ENCODE data around the gene WDR33.

The WDR33 gene

DNA sequence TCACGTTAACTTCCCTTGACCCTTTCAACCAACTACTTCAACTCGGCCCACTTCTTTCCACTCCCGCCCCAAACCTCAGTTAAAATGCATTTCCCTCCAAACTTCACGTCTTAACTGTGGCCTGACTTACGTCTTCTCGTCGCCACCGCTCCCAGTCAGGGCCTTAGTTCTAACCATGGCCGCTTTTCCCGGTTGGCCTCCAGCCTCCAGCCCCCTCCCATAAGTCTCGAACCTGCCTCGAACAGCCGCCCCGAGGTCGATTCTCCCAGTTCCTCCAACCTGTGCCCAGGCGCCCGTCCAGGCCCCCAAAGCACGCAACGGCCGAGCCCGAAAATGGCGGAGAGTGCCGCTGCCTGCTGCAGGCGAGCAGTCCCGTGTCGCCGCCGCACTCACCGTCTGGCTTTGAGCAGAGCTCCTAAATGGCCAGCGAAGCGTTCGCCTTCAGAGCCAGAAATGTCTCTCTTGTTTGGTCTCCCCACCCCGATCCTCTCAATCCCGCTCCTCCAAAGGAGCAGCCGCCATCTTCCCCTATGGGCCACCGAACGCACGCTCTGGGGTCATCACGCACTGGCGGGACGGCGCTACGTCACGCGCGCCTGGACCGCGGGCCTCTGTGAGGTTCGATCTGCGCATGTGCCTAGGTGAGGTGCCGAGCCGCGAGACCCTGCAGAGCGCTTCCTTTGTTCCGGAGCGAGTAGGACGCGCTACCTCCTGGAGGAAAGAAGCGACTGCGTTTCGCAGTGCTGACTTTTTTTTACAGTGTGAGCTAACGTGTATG lies at the start of gene WDR33:
Gene WDR33 (minus strand): TSS at position 553 of the 778 bp plus-strand sequence. CDS start 40,190 bp downstream, outside the sequence.
- Histone ChIP-seq H3K27me3 (ENCODE audit: insufficient read depth, insufficient read length) (no peaks in the 10 kb centered on the region), H3K9me3 (ENCODE audit: insufficient read depth, low read length) (no peaks in the 10 kb centered on the region), H3K9ac (ENCODE audit: insufficient read length, low read depth) (peak within 1 kb of the TSS; percentile 92), H3K4me3 (ENCODE audit: insufficient read length, low read depth) (peak within 1 kb of the TSS; percentile 93), H3K36me3 (ENCODE audit: insufficient read depth, insufficient read length, low read length) (no peaks in the 10 kb centered on the region), H3K4me1 (ENCODE audit: insufficient read depth, insufficient read length) (no peaks in the 10 kb centered on the region)
- DNase-seq (ENCODE audit: low read depth, low spot score): peak; percentile 94
- TF ChIP-seq SUZ12 (IDR thresholded peaks at IDR 0.05; ENCODE audit: extremely low read depth, insufficient read depth, insufficient read length) (no peak), YY1 (IDR thresholded peaks at IDR 0.05; ENCODE audit: insufficient read depth, insufficient read length) (peak; percentile 79), ZNF274 (IDR thresholded peaks at IDR 0.05; ENCODE audit: low read depth, low read length) (no peak)

GRCh38 chr2:127860130-127860529 lies 49.2 kb upstream of the WDR33 start:
- Histone ChIP-seq H3K36me3 (ENCODE audit: insufficient read depth, insufficient read length, low read length) (peaks cover 37% of the 10 kb centered on the region), H3K9ac (ENCODE audit: insufficient read length, low read depth) (no peak overlapping the region), H3K27me3 (ENCODE audit: insufficient read depth, insufficient read length) (no peaks in the 10 kb centered on the region), H3K4me1 (ENCODE audit: insufficient read depth, insufficient read length) (peaks cover 5% of the 10 kb centered on the region), H3K9me3 (ENCODE audit: insufficient read depth, low read length) (no peaks in the 10 kb centered on the region), H3K4me3 (ENCODE audit: insufficient read length, low read depth) (no peak overlapping the region)
- TF ChIP-seq SUZ12 (IDR thresholded peaks at IDR 0.05; ENCODE audit: extremely low read depth, insufficient read depth, insufficient read length): no peak
- no peak for DNase-seq (ENCODE audit: low read depth, low spot score)

- Histone ChIP-seq H3K36me3 (ENCODE audit: insufficient read depth, insufficient read length, low read length) (peaks cover 33% of the 10 kb centered on the region), H3K4me1 (ENCODE audit: insufficient read depth, insufficient read length) (peaks cover 5% of the 10 kb centered on the region), H3K4me3 (ENCODE audit: insufficient read length, low read depth) (no peak overlapping the region), H3K27me3 (ENCODE audit: insufficient read depth, insufficient read length) (no peaks in the 10 kb centered on the region), H3K9me3 (ENCODE audit: insufficient read depth, low read length) (no peaks in the 10 kb centered on the region), H3K9ac (ENCODE audit: insufficient read length, low read depth) (peak overlapping the region; percentile 26)
- TF ChIP-seq ZNF274 (IDR thresholded peaks at IDR 0.05; ENCODE audit: low read depth, low read length): no peak
- TF ChIP-seq SUZ12 (IDR thresholded peaks at IDR 0.05; ENCODE audit: extremely low read depth, insufficient read depth, insufficient read length): no peak
- TF ChIP-seq YY1 (IDR thresholded peaks at IDR 0.05; ENCODE audit: insufficient read depth, insufficient read length): no peak
- peak; percentile 47 for DNase-seq (ENCODE audit: low read depth, low spot score)
Measured at GRCh38 chr2:127859712-127860085, 48.7 kb upstream of the WDR33 start.

DNA sequence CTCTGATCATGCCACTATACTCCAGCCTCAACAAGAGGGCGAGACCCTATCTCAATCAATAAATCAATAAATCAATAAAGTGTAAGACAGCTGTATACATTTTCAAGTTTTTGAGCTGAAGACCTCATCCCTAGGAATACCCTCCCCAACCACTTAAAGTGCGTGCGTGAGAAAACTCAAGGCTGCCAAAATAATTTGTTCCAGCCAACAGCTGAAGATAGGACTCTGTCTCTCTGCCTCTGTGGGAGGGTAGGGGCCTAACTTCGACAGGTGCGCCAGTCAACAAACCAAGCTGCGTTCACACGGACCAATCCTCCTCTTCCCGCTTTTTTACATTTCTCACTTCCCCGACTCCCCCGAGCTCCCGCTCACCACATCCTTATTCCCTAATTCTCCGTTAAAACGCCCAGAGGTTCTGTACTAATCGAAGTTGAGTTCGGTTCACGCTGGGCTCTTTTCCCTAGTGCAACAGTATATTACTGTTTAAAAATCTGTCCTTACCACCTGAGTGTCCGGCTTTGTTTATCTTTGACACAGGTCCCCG lies 46.4 kb upstream of the WDR33 start:
- no peaks in the 10 kb centered on the region for H3K27me3 ChIP-seq (ENCODE audit: insufficient read depth, insufficient read length)
- no peaks in the 10 kb centered on the region for H3K9me3 ChIP-seq (ENCODE audit: insufficient read depth, low read length)
- peaks cover 24% of the 10 kb centered on the region for H3K36me3 ChIP-seq (ENCODE audit: insufficient read depth, insufficient read length, low read length)
- peaks cover 5% of the 10 kb centered on the region for H3K4me1 ChIP-seq (ENCODE audit: insufficient read depth, insufficient read length)
- peak overlapping the region; percentile 99 for H3K9ac ChIP-seq (ENCODE audit: insufficient read length, low read depth)
- no peak for TF ChIP-seq SUZ12 (IDR thresholded peaks at IDR 0.05; ENCODE audit: extremely low read depth, insufficient read depth, insufficient read length)
- no peak for TF ChIP-seq ZNF274 (IDR thresholded peaks at IDR 0.05; ENCODE audit: low read depth, low read length)
- TF ChIP-seq YY1 (IDR thresholded peaks at IDR 0.05; ENCODE audit: insufficient read depth, insufficient read length): no peak
- no peak for DNase-seq (ENCODE audit: low read depth, low spot score)
- peak overlapping the region; percentile 97 for H3K4me3 ChIP-seq (ENCODE audit: insufficient read length, low read depth)

DNA sequence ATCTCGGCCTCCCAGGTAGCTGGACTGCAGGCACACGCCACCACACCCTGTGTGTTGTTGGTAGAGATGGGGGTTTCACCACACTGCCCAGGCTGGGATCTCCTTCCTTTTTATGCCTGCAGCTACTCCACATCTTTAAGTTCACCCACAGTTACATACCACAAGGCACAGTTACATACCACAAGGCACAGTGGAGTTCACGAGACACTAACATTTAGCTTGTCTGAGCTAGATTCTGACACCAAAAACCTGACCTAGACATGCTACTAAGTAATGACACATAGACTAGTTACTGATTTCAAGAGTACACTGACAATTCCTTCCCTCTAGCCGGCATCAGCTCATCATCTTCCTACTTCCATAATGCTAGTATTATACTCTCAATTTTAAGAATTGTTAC lies 42.7 kb upstream of the WDR33 start:
- Histone ChIP-seq H3K9me3 (ENCODE audit: insufficient read depth, low read length) (no peaks in the 10 kb centered on the region), H3K36me3 (ENCODE audit: insufficient read depth, insufficient read length, low read length) (peaks cover 52% of the 10 kb centered on the region), H3K27me3 (ENCODE audit: insufficient read depth, insufficient read length) (no peaks in the 10 kb centered on the region), H3K4me3 (ENCODE audit: insufficient read length, low read depth) (no peak overlapping the region), H3K9ac (ENCODE audit: insufficient read length, low read depth) (no peak overlapping the region), H3K4me1 (ENCODE audit: insufficient read depth, insufficient read length) (no peaks in the 10 kb centered on the region)
- TF ChIP-seq ZNF274 (IDR thresholded peaks at IDR 0.05; ENCODE audit: low read depth, low read length): no peak
- no peak for TF ChIP-seq YY1 (IDR thresholded peaks at IDR 0.05; ENCODE audit: insufficient read depth, insufficient read length)
- no peak for DNase-seq (ENCODE audit: low read depth, low spot score)

DNA sequence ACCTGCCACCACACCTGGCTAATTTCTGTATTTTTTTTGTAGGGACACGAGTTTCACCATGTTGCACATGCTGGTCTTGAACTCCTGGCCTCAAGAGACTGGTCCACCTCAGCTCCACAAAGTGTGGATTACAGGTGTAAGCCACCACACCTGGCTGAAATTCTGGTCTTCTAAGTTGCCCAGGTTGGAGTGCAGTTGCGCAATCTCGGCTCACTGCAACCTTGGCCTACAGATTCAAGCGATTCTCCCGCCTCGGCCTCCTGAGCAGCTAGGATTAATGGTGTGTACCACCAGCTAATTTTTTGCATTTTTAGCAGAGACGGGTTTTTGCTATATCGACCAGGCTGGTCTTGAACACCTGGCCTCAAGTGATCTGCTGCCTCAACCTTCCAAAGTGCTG lies 41.4 kb upstream of the WDR33 start:
- Histone ChIP-seq H3K9ac (ENCODE audit: insufficient read length, low read depth) (no peak overlapping the region), H3K36me3 (ENCODE audit: insufficient read depth, insufficient read length, low read length) (peaks cover 64% of the 10 kb centered on the region), H3K4me1 (ENCODE audit: insufficient read depth, insufficient read length) (no peaks in the 10 kb centered on the region), H3K4me3 (ENCODE audit: insufficient read length, low read depth) (no peak overlapping the region), H3K9me3 (ENCODE audit: insufficient read depth, low read length) (no peaks in the 10 kb centered on the region), H3K27me3 (ENCODE audit: insufficient read depth, insufficient read length) (no peaks in the 10 kb centered on the region)
- no peak for TF ChIP-seq SUZ12 (IDR thresholded peaks at IDR 0.05; ENCODE audit: extremely low read depth, insufficient read depth, insufficient read length)
- TF ChIP-seq ZNF274 (IDR thresholded peaks at IDR 0.05; ENCODE audit: low read depth, low read length): no peak
- no peak for TF ChIP-seq YY1 (IDR thresholded peaks at IDR 0.05; ENCODE audit: insufficient read depth, insufficient read length)
- no peak for DNase-seq (ENCODE audit: low read depth, low spot score)

- no peaks in the 10 kb centered on the region for H3K4me1 ChIP-seq (ENCODE audit: insufficient read depth, insufficient read length)
- H3K36me3 ChIP-seq (ENCODE audit: insufficient read depth, insufficient read length, low read length): peaks cover 82% of the 10 kb centered on the region
- H3K4me3 ChIP-seq (ENCODE audit: insufficient read length, low read depth): no peak overlapping the region
- no peak for TF ChIP-seq SUZ12 (IDR thresholded peaks at IDR 0.05; ENCODE audit: extremely low read depth, insufficient read depth, insufficient read length)
- no peak for TF ChIP-seq ZNF274 (IDR thresholded peaks at IDR 0.05; ENCODE audit: low read depth, low read length)
- TF ChIP-seq YY1 (IDR thresholded peaks at IDR 0.05; ENCODE audit: insufficient read depth, insufficient read length): no peak
- H3K27me3 ChIP-seq (ENCODE audit: insufficient read depth, insufficient read length): no peaks in the 10 kb centered on the region
- no peak overlapping the region for H3K9ac ChIP-seq (ENCODE audit: insufficient read length, low read depth)
- no peaks in the 10 kb centered on the region for H3K9me3 ChIP-seq (ENCODE audit: insufficient read depth, low read length)
- no peak for DNase-seq (ENCODE audit: low read depth, low spot score)
Measured at GRCh38 chr2:127847931-127848330, 37.0 kb upstream of the WDR33 start.
